ENCODE results near the gene DENND2D. TPM values are rescaled to one million over a fixed set of nuclear protein-coding genes. Genes with fewer than 3 reads are reported as not detected.
A peak's percentile ranks its signal among the peaks of the same experiment; 100 is the strongest.

DENND2D gene
- total RNA-seq, 2 donors from 2014 or later, result 0.89 to 2.6 TPM

DNA sequence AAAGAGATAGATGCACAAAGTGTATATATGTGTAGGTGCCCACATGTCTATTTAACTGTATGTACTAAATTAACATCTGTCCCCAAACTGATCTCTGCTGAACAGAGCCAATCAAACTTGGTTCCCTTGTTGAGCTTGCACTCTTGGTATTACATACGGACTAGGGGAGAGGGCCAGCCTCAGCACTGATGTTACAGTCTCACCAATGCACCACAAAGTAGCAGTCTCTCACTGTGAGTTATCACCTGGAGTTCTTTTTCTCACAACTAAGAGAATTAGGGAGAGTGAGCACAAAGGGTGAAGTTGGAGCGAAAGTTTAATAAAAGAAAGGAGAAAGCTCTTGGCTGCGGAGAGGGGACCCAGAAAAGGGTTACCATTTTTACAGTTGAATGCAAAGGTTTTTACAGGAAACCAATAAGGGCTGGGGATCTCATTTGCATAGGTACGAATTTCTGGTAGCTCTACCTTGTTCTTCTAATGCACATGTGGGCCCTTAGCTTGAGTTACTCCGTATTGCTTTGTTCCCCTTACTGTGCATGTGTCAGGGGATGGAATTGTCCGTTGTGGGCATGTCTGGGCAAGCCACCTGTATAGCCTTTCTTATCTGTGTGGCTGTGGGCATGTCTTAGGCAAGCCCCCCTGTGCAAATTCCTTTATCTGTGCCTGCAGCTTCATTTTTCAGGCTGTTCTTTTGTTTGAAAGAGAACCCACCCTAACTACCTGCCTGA lies 13.8 kb upstream of the DENND2D start:
- H3K27me3 ChIP-seq (ENCODE audit: control insufficient read depth, insufficient read depth, low read length, poor library complexity, severe bottlenecking), result no peaks in the 10 kb centered on the region
- H3K4me1 ChIP-seq (ENCODE audit: control insufficient read depth, insufficient read depth, low read length), result peaks cover 18% of the 10 kb centered on the region
- Mint-ChIP-seq H3K27ac (no peak overlapping the region), H3K9me3 (no peaks in the 10 kb centered on the region), H3K36me3 (ENCODE audit: low read depth) (no peaks in the 10 kb centered on the region), H3K27me3 (ENCODE audit: insufficient read depth) (no peaks in the 10 kb centered on the region), H3K4me1 (peaks cover 56% of the 10 kb centered on the region), H3K4me3 (no peak overlapping the region)
- WGBS, 2 experiments (ENCODE audit: insufficient coverage in 1 of 2, insufficient read length in 1 of 2), result 86 to 93% methylated on average over 5 to 6 of the region's 6 CpGs
- no peak for TF ChIP-seq CTCF (conservative IDR thresholded peaks at IDR 0.05)
- H3K9me3 ChIP-seq (ENCODE audit: control insufficient read depth, low read length), result no peaks in the 10 kb centered on the region
- H3K4me3 ChIP-seq (ENCODE audit: low read length), result no peak overlapping the region
- no peak for DNase-seq
- no peaks in the 10 kb centered on the region for H3K36me3 ChIP-seq (ENCODE audit: control insufficient read depth, insufficient read depth, low read length)
- H3K9ac ChIP-seq (ENCODE audit: extremely low read depth, low read length, poor library complexity, severe bottlenecking), result no peak overlapping the region
- no peak overlapping the region for H3K27ac ChIP-seq (ENCODE audit: low read depth, low read length)

GRCh38 chr1:111213412-111213811 lies 13.0 kb upstream of the DENND2D start:
- Mint-ChIP-seq H3K27ac (no peak overlapping the region), H3K36me3 (ENCODE audit: low read depth) (no peaks in the 10 kb centered on the region), H3K9me3 (no peaks in the 10 kb centered on the region), H3K27me3 (ENCODE audit: insufficient read depth) (no peaks in the 10 kb centered on the region), H3K4me1 (peaks cover 55% of the 10 kb centered on the region), H3K4me3 (no peak overlapping the region)
- WGBS, 2 experiments (ENCODE audit: insufficient coverage in 1 of 2, insufficient read length in 1 of 2), result 94 to 100% methylated on average over 6 of the region's 6 CpGs
- no peaks in the 10 kb centered on the region for H3K27me3 ChIP-seq (ENCODE audit: control insufficient read depth, insufficient read depth, low read length, poor library complexity, severe bottlenecking)
- H3K9me3 ChIP-seq (ENCODE audit: control insufficient read depth, low read length), result no peaks in the 10 kb centered on the region
- no peak overlapping the region for H3K27ac ChIP-seq (ENCODE audit: low read depth, low read length)
- peaks cover 18% of the 10 kb centered on the region for H3K4me1 ChIP-seq (ENCODE audit: control insufficient read depth, insufficient read depth, low read length)
- H3K4me3 ChIP-seq (ENCODE audit: low read length), result no peak overlapping the region
- no peaks in the 10 kb centered on the region for H3K36me3 ChIP-seq (ENCODE audit: control insufficient read depth, insufficient read depth, low read length)
- no peak overlapping the region for H3K9ac ChIP-seq (ENCODE audit: extremely low read depth, low read length, poor library complexity, severe bottlenecking)
- no peak for DNase-seq
- no peak for TF ChIP-seq CTCF (conservative IDR thresholded peaks at IDR 0.05)

- Histone ChIP-seq H3K4me3 (ENCODE audit: low read length) (no peak overlapping the region), H3K4me1 (ENCODE audit: control insufficient read depth, insufficient read depth, low read length) (peaks cover 18% of the 10 kb centered on the region), H3K36me3 (ENCODE audit: control insufficient read depth, insufficient read depth, low read length) (no peaks in the 10 kb centered on the region), H3K9me3 (ENCODE audit: control insufficient read depth, low read length) (no peaks in the 10 kb centered on the region), H3K27ac (ENCODE audit: low read depth, low read length) (no peak overlapping the region), H3K9ac (ENCODE audit: extremely low read depth, low read length, poor library complexity, severe bottlenecking) (no peak overlapping the region), H3K27me3 (ENCODE audit: control insufficient read depth, insufficient read depth, low read length, poor library complexity, severe bottlenecking) (no peaks in the 10 kb centered on the region)
- Mint-ChIP-seq H3K4me1 (peaks cover 55% of the 10 kb centered on the region), H3K9me3 (no peaks in the 10 kb centered on the region), H3K4me3 (no peak overlapping the region), H3K27ac (no peak overlapping the region), H3K36me3 (ENCODE audit: low read depth) (no peaks in the 10 kb centered on the region), H3K27me3 (ENCODE audit: insufficient read depth) (no peaks in the 10 kb centered on the region)
- 77 to 87% methylated on average over 3 to 5 of the region's 5 CpGs for WGBS, 2 experiments (ENCODE audit: insufficient coverage in 1 of 2, insufficient read length in 1 of 2)
- DNase-seq, result peak; percentile 75
- no peak for TF ChIP-seq CTCF (conservative IDR thresholded peaks at IDR 0.05)
Observed at GRCh38 chr1:111212634-111213335, 12.3 kb upstream of the DENND2D start.

All from endodermal cell (in vitro differentiated cells).